Keratinocyte (primary cell): ENCODE data around the gene ALDH7A1. TPM values are rescaled to one million over a fixed set of nuclear protein-coding genes. Genes with fewer than 3 reads are reported as not detected.
A peak's percentile ranks its signal among the peaks of the same experiment; 100 is the strongest.

Experiments
- DNase-seq: peaks from one replicate; pipeline ENCODE4 v3.0.0-alpha.2; 2011; ENCODE audit warnings: low read depth, missing footprints, low spot score
- FAIRE-seq: peaks from 2 replicates; lab custom pipeline; 2011; peaks lifted over from hg19 to GRCh38; lab: Jason Lieb, UNC
- H2AFZ ChIP-seq: 2 replicates; pipeline ENCODE4 v1.6.0; 2012; ENCODE audit warnings: low read length, control low read depth, inconsistent platforms; ENCODE audit not compliant: control insufficient read depth
- H3K27ac ChIP-seq: 2 replicates; pipeline ENCODE4 v1.5.1; 2011; ENCODE audit warnings: low read length; ENCODE audit not compliant: control insufficient read depth, insufficient read depth
- H3K27me3 ChIP-seq: 3 replicates; pipeline ENCODE4 v1.6.0; 2011; ENCODE audit warnings: low read length; ENCODE audit not compliant: control insufficient read depth, insufficient read depth; ENCODE audit errors: extremely low read depth
- H3K36me3 ChIP-seq, 2 experiments: 2 replicates in 1 of 2; 3 replicates in 1 of 2; pipeline ENCODE4 v1.5.1; 2011; ENCODE audit warnings: low read length in 2 of 2, mild to moderate bottlenecking in 1 of 2; ENCODE audit not compliant: control insufficient read depth in 2 of 2, insufficient read depth in 2 of 2; ENCODE audit errors: extremely low read depth in 1 of 2
- H3K4me1 ChIP-seq: 3 replicates; pipeline ENCODE4 v1.5.1; 2011; ENCODE audit warnings: low read length; ENCODE audit not compliant: control insufficient read depth, insufficient read depth; ENCODE audit errors: extremely low read depth
- H3K4me2 ChIP-seq: 3 replicates; pipeline ENCODE4 v1.6.0; 2011; ENCODE audit warnings: low read depth, low read length; ENCODE audit not compliant: control insufficient read depth, insufficient read depth; ENCODE audit errors: extremely low read depth
- H3K4me3 ChIP-seq, 3 experiments: fragments of 200-600 bp in 1 of 3; sonication (generic) in 1 of 3; 2 replicates in 2 of 3; 3 replicates in 1 of 3; pipeline ENCODE4 v1.5.1; 2011 to 2016; ENCODE audit warnings: low read length in 3 of 3, mild to moderate bottlenecking in 3 of 3, control low read depth in 2 of 3, inconsistent platforms in 1 of 3, low read depth in 1 of 3, mixed read lengths in 1 of 3, mixed run types in 1 of 3, moderate library complexity in 1 of 3; ENCODE audit not compliant: control insufficient read depth in 2 of 3, insufficient read depth in 2 of 3; ENCODE audit errors: extremely low read depth in 1 of 3
- H3K79me2 ChIP-seq: 2 replicates; pipeline ENCODE4 v1.6.0; 2012; ENCODE audit warnings: low read length; ENCODE audit not compliant: control insufficient read depth, insufficient read depth
- H3K9ac ChIP-seq: 3 replicates; pipeline ENCODE4 v1.6.0; 2011; ENCODE audit warnings: low read length; ENCODE audit not compliant: control insufficient read depth, insufficient read depth; ENCODE audit errors: extremely low read depth
- H3K9me1 ChIP-seq: 3 replicates; pipeline ENCODE4 v1.6.0; 2011; ENCODE audit warnings: low read length; ENCODE audit not compliant: control insufficient read depth, insufficient read depth; ENCODE audit errors: extremely low read depth
- H3K9me3 ChIP-seq: 2 replicates; pipeline ENCODE4 v1.5.1; 2012; ENCODE audit warnings: low read depth, low read length; ENCODE audit not compliant: control insufficient read depth
- H4K20me1 ChIP-seq: 3 replicates; pipeline ENCODE4 v1.6.0; 2011; ENCODE audit warnings: low read length; ENCODE audit not compliant: control insufficient read depth, insufficient read depth; ENCODE audit errors: extremely low read depth
- CTCF ChIP-seq, 3 experiments: IDR thresholded peaks in 1 of 3; conservative IDR thresholded peaks in 1 of 3; optimal IDR thresholded peaks in 1 of 3; 2 replicates in 2 of 3; 3 replicates in 1 of 3; pipeline versions ENCODE3 to v1.5.1; 2011; ENCODE audit warnings: low read length in 3 of 3, mild to moderate bottlenecking in 3 of 3, moderate library complexity in 2 of 3, control low read depth in 1 of 3, inconsistent platforms in 1 of 3; ENCODE audit not compliant: insufficient read depth in 2 of 3; ENCODE audit errors: extremely low read depth in 1 of 3
- EZH2 ChIP-seq: IDR thresholded peaks from one replicate; pipeline ENCODE4 v1.6.1; 2012; ENCODE audit warnings: inconsistent platforms, mild to moderate bottlenecking, low read length, moderate library complexity
- dilution Hi-C: fragments of 300-500 bp; cut with MboI; formaldehyde crosslinking; loops from one replicate; pipeline ENCODE4 v1.7.0; 2020; ENCODE audit warnings: low sequenced_read_pairs; ENCODE audit not compliant: extremely low pct_ligation_motif_present
- polyA plus RNA-seq, 5 experiments: library from polyadenylated mRNA; depleted of rRNA in 3 of 5; stranded (reverse) in 3 of 5; stranded (forward) in 1 of 5; unstranded in 1 of 5; fragments of >200 nt; gene quantifications; 1 replicate in 1 of 5; 2 replicates in 3 of 5; 3 replicates in 1 of 5; pipeline versions ENCODE4 v1.2.1 to v1.2.3, GENCODE V29; 2011 to 2012; ENCODE audit warnings: missing spikeins in 2 of 5, low read depth in 1 of 5, low replicate concordance in 1 of 5

ALDH7A1 gene
- polyA plus RNA-seq, 1 donor (not counting 4 experiments of a cell fraction or from before 2014, with no cell fraction given), result 183 TPM

GRCh38 chr5:126575644-126576043 lies 19.4 kb downstream of the ALDH7A1 start:
- no peak for DNase-seq
- no peaks in the 10 kb centered on the region for H3K27me3 ChIP-seq
- no peaks in the 10 kb centered on the region for H3K4me1 ChIP-seq
- TF ChIP-seq CTCF (optimal IDR thresholded peaks at IDR 0.05 in 1 of 3, IDR thresholded peaks at IDR 0.05 in 1 of 3, conservative IDR thresholded peaks at IDR 0.05 in 1 of 3; ENCODE audit: extremely low read depth in 1 of 3, insufficient read depth in 2 of 3, low read length in 3 of 3) (no peak), EZH2 (no peak)
- no peak overlapping the region for H3K9ac ChIP-seq
- FAIRE-seq, result peak; percentile 17
- no peaks in the 10 kb centered on the region for H3K9me1 ChIP-seq
- no peak overlapping the region for H3K4me3 ChIP-seq
- H2AFZ ChIP-seq, result no peak overlapping the region
- H3K9me3 ChIP-seq, result no peaks in the 10 kb centered on the region
- no peak overlapping the region for H3K27ac ChIP-seq
- H3K36me3 ChIP-seq, result peaks cover 14% of the 10 kb centered on the region in 2 experiments
- H3K79me2 ChIP-seq, result no peaks in the 10 kb centered on the region
- dilution Hi-C loops, result no loop called here
- H3K4me2 ChIP-seq, result no peak overlapping the region
- no peaks in the 10 kb centered on the region for H4K20me1 ChIP-seq

GRCh38 chr5:126568206-126568755 lies 26.7 kb downstream of the ALDH7A1 start:
- Histone ChIP-seq H3K27me3 (no peaks in the 10 kb centered on the region), H2AFZ (no peak overlapping the region), H3K9me3 (no peaks in the 10 kb centered on the region), H3K4me1 (no peaks in the 10 kb centered on the region), H3K36me3 (peaks cover 22 to 27% of the 10 kb centered on the region in 2 experiments), H3K27ac (no peak overlapping the region), H3K79me2 (no peaks in the 10 kb centered on the region), H3K9me1 (no peaks in the 10 kb centered on the region), H3K9ac (no peak overlapping the region), H3K4me2 (no peak overlapping the region), H4K20me1 (no peaks in the 10 kb centered on the region), H3K4me3 (no peak overlapping the region)
- dilution Hi-C loops, result no loop called here
- no peak for FAIRE-seq
- DNase-seq, result no peak
- no peak for TF ChIP-seq EZH2
- no peak for TF ChIP-seq CTCF (optimal IDR thresholded peaks at IDR 0.05 in 1 of 3, IDR thresholded peaks at IDR 0.05 in 1 of 3, conservative IDR thresholded peaks at IDR 0.05 in 1 of 3; ENCODE audit: extremely low read depth in 1 of 3, insufficient read depth in 2 of 3, low read length in 3 of 3)
